Measurements from ENCODE around the gene LMLN.

GRCh38 chr3:197959500-197959890 is 522 bp upstream of the LMLN start:
- no peak for TF ChIP-seq REST (IDR thresholded peaks at IDR 0.05; ENCODE audit: low read depth, low read length)
- TF ChIP-seq CTCF (IDR thresholded peaks at IDR 0.05) = no peak
- TF ChIP-seq NRF1 (IDR thresholded peaks at IDR 0.05; ENCODE audit: low read depth, low read length) = no peak
- no peak for TF ChIP-seq RAD21 (IDR thresholded peaks at IDR 0.05; ENCODE audit: low read length)
- no peak for TF ChIP-seq POLR2AphosphoS5 (IDR thresholded peaks at IDR 0.05; ENCODE audit: low read depth, low read length)
- no peak for TF ChIP-seq SIN3A (IDR thresholded peaks at IDR 0.05; ENCODE audit: borderline replicate concordance, low read depth, low read length)
- no peak for TF ChIP-seq FOXM1 (IDR thresholded peaks at IDR 0.05; ENCODE audit: low read depth)
- no peak for TF ChIP-seq SMC3 (IDR thresholded peaks at IDR 0.05; ENCODE audit: low read depth, low read length)
- TF ChIP-seq YY1 (IDR thresholded peaks at IDR 0.05; ENCODE audit: low read depth) = no peak
- no peak for TF ChIP-seq MAX (IDR thresholded peaks at IDR 0.05; ENCODE audit: low read depth)
- no peak for TF ChIP-seq TAF1 (IDR thresholded peaks at IDR 0.05; ENCODE audit: borderline replicate concordance, low read depth, low read length)

All from SK-N-SH (cell line).